HL-60 (cell line): ENCODE measurements around the gene YY1.

Experiments used
- DNase-seq, 2 experiments: peaks; one replicate each; pipeline ENCODE4 v3.0.0-alpha.2; 2010 to 2020; ENCODE audit warnings: low read depth in 1 of 2, low spot score in 1 of 2
- H3K27ac ChIP-seq: fragments of 250-450 bp; sonication (Bioruptor Pico); replicated peaks from 2 replicates; pipeline ENCODE4 v1.5.1; 2020; ENCODE audit warnings: mild to moderate bottlenecking, moderate library complexity
- H3K27me3 ChIP-seq: fragments of 250-450 bp; sonication (Bioruptor Pico); 2 replicates; pipeline ENCODE4 v1.5.1; 2021; ENCODE audit warnings: mild to moderate bottlenecking, moderate library complexity; ENCODE audit not compliant: insufficient read depth, poor library complexity, severe bottlenecking
- H3K4me3 ChIP-seq: replicated peaks from 2 replicates; pipeline ENCODE4 v1.5.1; 2011; ENCODE audit warnings: mild to moderate bottlenecking, control low read depth, low read length; ENCODE audit not compliant: insufficient read depth
- GABPA ChIP-seq: IDR thresholded peaks from 2 replicates; pipeline ENCODE4 v1.6.1; 2012; ENCODE audit warnings: low read depth
- POLR2AphosphoS5 ChIP-seq: IDR thresholded peaks from 2 replicates; pipeline ENCODE4 v1.6.1; 2012; ENCODE audit warnings: low read depth
- SPI1 ChIP-seq: IDR thresholded peaks from 2 replicates; pipeline ENCODE4 v1.6.1; 2012; ENCODE audit warnings: low read depth, mild to moderate bottlenecking, borderline replicate concordance
- TF ChIP-seq, protein P1 (sequence below): IDR thresholded peaks from one replicate; pipeline ENCODE4 v1.5.1; 2011; ENCODE audit warnings: low read length, control low read depth, inconsistent platforms; ENCODE audit not compliant: insufficient read depth
- TF ChIP-seq, protein P2 (sequence below): IDR thresholded peaks from 2 replicates; pipeline ENCODE4 v1.6.1; 2012; ENCODE audit warnings: low read depth; ENCODE audit not compliant: insufficient replicate concordance

Gene YY1

DNA sequence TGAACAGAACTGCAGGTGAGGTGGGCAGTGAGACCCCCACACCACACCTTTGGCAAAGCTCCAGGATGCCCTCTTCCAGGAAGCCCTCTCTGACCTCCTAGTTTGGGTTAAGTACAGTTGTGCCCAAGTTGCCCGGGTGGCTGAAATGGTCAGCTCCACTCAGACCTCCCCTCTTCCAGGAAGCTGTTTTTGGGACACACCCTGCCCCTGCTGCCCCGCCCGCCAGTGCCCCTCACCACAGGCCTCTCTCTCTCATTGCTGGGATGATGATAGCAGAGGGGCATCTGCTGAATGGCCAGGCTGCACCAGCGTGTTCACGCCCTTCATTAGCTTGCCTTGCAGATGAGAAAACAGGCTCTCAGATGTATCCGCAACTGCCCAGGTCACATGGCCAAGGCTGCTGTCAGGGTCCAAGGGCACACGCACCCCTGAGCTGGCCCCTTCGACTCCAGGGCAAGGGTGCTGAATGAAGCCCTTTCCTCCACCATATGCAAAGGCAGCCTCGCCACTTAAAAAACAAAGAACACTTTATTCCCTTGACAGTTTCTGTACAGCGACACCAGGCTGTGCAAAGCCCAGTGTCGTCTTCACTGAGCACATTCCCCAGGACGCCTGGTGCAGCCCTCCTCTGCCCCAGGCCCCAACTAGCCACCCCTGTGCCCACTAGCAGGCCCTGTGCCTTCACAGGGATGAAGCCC is 51.8 kb downstream of the YY1 start:
- TF ChIP-seq GABPA (no peak), POLR2AphosphoS5 (no peak), SPI1 (no peak)
- TF ChIP-seq, protein P1, sequence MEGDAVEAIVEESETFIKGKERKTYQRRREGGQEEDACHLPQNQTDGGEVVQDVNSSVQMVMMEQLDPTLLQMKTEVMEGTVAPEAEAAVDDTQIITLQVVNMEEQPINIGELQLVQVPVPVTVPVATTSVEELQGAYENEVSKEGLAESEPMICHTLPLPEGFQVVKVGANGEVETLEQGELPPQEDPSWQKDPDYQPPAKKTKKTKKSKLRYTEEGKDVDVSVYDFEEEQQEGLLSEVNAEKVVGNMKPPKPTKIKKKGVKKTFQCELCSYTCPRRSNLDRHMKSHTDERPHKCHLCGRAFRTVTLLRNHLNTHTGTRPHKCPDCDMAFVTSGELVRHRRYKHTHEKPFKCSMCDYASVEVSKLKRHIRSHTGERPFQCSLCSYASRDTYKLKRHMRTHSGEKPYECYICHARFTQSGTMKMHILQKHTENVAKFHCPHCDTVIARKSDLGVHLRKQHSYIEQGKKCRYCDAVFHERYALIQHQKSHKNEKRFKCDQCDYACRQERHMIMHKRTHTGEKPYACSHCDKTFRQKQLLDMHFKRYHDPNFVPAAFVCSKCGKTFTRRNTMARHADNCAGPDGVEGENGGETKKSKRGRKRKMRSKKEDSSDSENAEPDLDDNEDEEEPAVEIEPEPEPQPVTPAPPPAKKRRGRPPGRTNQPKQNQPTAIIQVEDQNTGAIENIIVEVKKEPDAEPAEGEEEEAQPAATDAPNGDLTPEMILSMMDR, result no peak
- TF ChIP-seq, protein P2, sequence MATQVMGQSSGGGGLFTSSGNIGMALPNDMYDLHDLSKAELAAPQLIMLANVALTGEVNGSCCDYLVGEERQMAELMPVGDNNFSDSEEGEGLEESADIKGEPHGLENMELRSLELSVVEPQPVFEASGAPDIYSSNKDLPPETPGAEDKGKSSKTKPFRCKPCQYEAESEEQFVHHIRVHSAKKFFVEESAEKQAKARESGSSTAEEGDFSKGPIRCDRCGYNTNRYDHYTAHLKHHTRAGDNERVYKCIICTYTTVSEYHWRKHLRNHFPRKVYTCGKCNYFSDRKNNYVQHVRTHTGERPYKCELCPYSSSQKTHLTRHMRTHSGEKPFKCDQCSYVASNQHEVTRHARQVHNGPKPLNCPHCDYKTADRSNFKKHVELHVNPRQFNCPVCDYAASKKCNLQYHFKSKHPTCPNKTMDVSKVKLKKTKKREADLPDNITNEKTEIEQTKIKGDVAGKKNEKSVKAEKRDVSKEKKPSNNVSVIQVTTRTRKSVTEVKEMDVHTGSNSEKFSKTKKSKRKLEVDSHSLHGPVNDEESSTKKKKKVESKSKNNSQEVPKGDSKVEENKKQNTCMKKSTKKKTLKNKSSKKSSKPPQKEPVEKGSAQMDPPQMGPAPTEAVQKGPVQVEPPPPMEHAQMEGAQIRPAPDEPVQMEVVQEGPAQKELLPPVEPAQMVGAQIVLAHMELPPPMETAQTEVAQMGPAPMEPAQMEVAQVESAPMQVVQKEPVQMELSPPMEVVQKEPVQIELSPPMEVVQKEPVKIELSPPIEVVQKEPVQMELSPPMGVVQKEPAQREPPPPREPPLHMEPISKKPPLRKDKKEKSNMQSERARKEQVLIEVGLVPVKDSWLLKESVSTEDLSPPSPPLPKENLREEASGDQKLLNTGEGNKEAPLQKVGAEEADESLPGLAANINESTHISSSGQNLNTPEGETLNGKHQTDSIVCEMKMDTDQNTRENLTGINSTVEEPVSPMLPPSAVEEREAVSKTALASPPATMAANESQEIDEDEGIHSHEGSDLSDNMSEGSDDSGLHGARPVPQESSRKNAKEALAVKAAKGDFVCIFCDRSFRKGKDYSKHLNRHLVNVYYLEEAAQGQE, result no peak
- Histone ChIP-seq H3K4me3 (no peak overlapping the region), H3K27ac (no peak overlapping the region), H3K27me3 (no peaks in the 10 kb centered on the region)
- no peak for DNase-seq

DNA sequence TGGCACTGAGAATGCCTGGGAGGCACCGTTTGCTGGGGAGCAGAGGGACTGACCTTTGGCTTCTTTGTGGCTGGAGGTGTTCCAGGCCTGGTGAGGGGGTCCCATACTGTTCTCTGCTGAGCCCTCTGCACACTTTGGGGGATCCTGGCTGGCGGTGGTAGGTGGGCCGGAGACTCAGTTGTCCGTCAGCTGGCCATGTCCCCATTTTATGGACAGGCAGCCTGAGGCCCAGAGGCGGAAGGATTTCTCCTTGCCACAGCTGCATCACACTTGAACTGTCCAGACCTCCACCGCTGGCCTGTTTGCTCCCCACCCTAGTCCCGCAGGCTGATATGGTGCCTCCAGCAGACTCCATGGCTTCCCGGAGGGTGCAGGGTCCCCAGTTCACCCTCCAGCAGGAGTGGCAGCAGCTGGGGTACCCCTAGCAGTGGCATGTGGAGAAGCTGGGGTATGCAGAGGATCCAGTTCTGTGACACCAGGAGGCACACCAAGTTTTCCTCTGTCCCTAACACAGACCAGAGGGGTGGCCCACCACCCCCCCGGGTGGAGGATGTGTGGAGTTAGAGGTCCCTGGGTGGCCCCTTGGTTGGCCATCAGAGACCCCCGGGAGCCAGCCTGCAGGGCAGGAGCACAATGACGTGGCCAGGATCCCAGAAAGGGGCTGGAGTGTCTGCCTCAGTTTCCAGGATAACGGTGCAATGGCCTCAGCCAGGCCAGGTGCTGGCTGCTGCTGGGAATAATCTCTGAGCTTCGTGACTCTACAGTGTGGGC is 52.5 kb downstream of the YY1 start:
- Histone ChIP-seq H3K27ac (no peak overlapping the region), H3K27me3 (no peaks in the 10 kb centered on the region), H3K4me3 (no peak overlapping the region)
- TF ChIP-seq SPI1 (no peak), POLR2AphosphoS5 (no peak), GABPA (no peak)
- TF ChIP-seq, protein P2, result no peak
- TF ChIP-seq, protein P1, result no peak
- no peak for DNase-seq

DNA sequence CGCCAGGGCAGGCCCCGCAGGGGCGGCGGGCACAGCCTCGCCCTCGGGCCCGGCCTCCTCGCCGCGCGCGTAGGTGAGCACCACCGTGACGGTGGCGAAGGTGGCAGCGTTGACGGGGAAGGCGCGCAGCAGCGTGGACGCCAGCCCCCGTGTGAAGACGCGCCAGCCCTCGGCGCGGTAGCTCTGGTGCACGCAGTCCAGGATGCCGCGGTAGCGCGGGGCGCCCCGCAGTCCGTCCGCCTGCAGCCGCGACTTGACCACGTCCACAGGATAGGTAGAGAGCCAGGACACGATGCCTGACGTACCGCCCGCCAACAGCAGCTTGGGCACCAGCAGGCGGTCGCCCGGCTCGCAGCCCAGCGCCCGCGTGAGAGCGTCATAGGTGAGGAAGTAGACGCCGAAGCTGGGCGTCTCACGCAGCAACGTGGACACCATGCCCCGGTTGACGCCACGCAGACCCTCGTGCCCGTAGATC is 53.4 kb downstream of the YY1 start:
- TF ChIP-seq SPI1, result no peak
- TF ChIP-seq, protein P2, result no peak
- no peak overlapping the region for H3K27ac ChIP-seq
- DNase-seq, result no peak

More for the DNA sequence above, 53.4 kb downstream of the YY1 start:
- no peaks in the 10 kb centered on the region for H3K27me3 ChIP-seq
- no peak overlapping the region for H3K4me3 ChIP-seq
